Measurements from ENCODE around the gene CACNA2D1.

CACNA2D1 gene

GRCh38 chr7:82054544-82054943, 389.0 kb downstream of the CACNA2D1 start:
- no peak for TF ChIP-seq SIN3A (IDR thresholded peaks at IDR 0.05; ENCODE audit: borderline replicate concordance, insufficient read depth, low read length)
- TF ChIP-seq TAF1 (IDR thresholded peaks at IDR 0.05; ENCODE audit: borderline replicate concordance, insufficient read depth, low read length), result no peak
- TF ChIP-seq FOXP2 (optimal IDR thresholded peaks at IDR 0.05; ENCODE audit: borderline replicate concordance, extremely low read depth, extremely low read length, insufficient read depth), result no peak
- TF ChIP-seq REST (IDR thresholded peaks at IDR 0.05; ENCODE audit: insufficient read depth in 1 of 2, low read depth in 2 of 2, low read length in 2 of 2), result no peak
- no peak for TF ChIP-seq POLR2AphosphoS5 (IDR thresholded peaks at IDR 0.05; ENCODE audit: low read depth, low read length)

GRCh38 chr7:82053453-82054032, 390.0 kb downstream of the CACNA2D1 start:
- TF ChIP-seq FOXP2 (optimal IDR thresholded peaks at IDR 0.05; ENCODE audit: borderline replicate concordance, extremely low read depth, extremely low read length, insufficient read depth) (no peak), TAF1 (IDR thresholded peaks at IDR 0.05; ENCODE audit: borderline replicate concordance, insufficient read depth, low read length) (no peak), POLR2AphosphoS5 (IDR thresholded peaks at IDR 0.05; ENCODE audit: low read depth, low read length) (no peak), SIN3A (IDR thresholded peaks at IDR 0.05; ENCODE audit: borderline replicate concordance, insufficient read depth, low read length) (no peak), REST (IDR thresholded peaks at IDR 0.05; ENCODE audit: insufficient read depth in 1 of 2, low read depth in 2 of 2, low read length in 2 of 2) (no peak)

GRCh38 chr7:82051601-82052000, 392.0 kb downstream of the CACNA2D1 start:
- TF ChIP-seq SIN3A (IDR thresholded peaks at IDR 0.05; ENCODE audit: borderline replicate concordance, insufficient read depth, low read length) (no peak), TAF1 (IDR thresholded peaks at IDR 0.05; ENCODE audit: borderline replicate concordance, insufficient read depth, low read length) (no peak), REST (IDR thresholded peaks at IDR 0.05; ENCODE audit: insufficient read depth in 1 of 2, low read depth in 2 of 2, low read length in 2 of 2) (no peak), POLR2AphosphoS5 (IDR thresholded peaks at IDR 0.05; ENCODE audit: low read depth, low read length) (no peak), FOXP2 (optimal IDR thresholded peaks at IDR 0.05; ENCODE audit: borderline replicate concordance, extremely low read depth, extremely low read length, insufficient read depth) (no peak)

- TF ChIP-seq REST (IDR thresholded peaks at IDR 0.05; ENCODE audit: insufficient read depth in 1 of 2, low read depth in 2 of 2, low read length in 2 of 2), result no peak
- TF ChIP-seq SIN3A (IDR thresholded peaks at IDR 0.05; ENCODE audit: borderline replicate concordance, insufficient read depth, low read length), result no peak
- TF ChIP-seq POLR2AphosphoS5 (IDR thresholded peaks at IDR 0.05; ENCODE audit: low read depth, low read length), result no peak
- TF ChIP-seq FOXP2 (optimal IDR thresholded peaks at IDR 0.05; ENCODE audit: borderline replicate concordance, extremely low read depth, extremely low read length, insufficient read depth), result no peak
- no peak for TF ChIP-seq TAF1 (IDR thresholded peaks at IDR 0.05; ENCODE audit: borderline replicate concordance, insufficient read depth, low read length)
These were observed 392.8 kb downstream of the CACNA2D1 start for GRCh38 chr7:82050792-82051191.
